ENCODE data around the gene NTF3.

DNA sequence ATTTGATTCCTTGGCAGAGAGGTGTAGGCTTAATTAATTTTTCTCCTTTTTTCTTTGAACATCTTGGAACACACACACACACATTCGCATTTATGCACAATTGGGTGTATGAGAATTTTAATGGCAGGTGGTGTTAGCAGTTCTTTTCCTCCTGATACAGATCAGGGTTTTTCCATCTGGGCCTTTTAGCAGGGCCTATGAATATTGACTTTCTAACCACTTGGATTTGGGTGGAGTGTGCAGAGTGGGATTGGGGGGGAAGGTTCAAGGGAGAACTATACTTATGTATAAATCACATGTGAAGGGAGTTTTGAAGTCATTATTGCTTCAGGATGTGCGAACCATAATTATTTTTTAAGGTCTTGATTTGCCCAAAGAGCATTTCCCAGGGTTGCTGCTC lies 28.9 kb downstream of the NTF3 start:
- TF ChIP-seq, protein P1, sequence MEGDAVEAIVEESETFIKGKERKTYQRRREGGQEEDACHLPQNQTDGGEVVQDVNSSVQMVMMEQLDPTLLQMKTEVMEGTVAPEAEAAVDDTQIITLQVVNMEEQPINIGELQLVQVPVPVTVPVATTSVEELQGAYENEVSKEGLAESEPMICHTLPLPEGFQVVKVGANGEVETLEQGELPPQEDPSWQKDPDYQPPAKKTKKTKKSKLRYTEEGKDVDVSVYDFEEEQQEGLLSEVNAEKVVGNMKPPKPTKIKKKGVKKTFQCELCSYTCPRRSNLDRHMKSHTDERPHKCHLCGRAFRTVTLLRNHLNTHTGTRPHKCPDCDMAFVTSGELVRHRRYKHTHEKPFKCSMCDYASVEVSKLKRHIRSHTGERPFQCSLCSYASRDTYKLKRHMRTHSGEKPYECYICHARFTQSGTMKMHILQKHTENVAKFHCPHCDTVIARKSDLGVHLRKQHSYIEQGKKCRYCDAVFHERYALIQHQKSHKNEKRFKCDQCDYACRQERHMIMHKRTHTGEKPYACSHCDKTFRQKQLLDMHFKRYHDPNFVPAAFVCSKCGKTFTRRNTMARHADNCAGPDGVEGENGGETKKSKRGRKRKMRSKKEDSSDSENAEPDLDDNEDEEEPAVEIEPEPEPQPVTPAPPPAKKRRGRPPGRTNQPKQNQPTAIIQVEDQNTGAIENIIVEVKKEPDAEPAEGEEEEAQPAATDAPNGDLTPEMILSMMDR (IDR thresholded peaks at IDR 0.05): no peak
- TF ChIP-seq EP300 (IDR thresholded peaks at IDR 0.05) (no peak), POLR2A (IDR thresholded peaks at IDR 0.05) (no peak), POLR2AphosphoS5 (IDR thresholded peaks at IDR 0.05) (no peak)
